ENCODE data around the gene RIPK4. TPM values are rescaled to one million over a fixed set of nuclear protein-coding genes. Genes with fewer than 3 reads are reported as not detected.

RIPK4 gene
- total and polyA plus RNA-seq, 2 donors (not counting 1 experiment from before 2014, with no cell fraction given): not detected

- Mint-ChIP-seq H3K4me1 (peaks cover 4% of the 10 kb centered on the region), H3K9me3 (ENCODE audit: insufficient read depth) (no peaks in the 10 kb centered on the region), H3K27ac (no peak overlapping the region), H3K4me3 (no peak overlapping the region), H3K27me3 (peaks cover 69% of the 10 kb centered on the region)
- Histone ChIP-seq H3K9me3 (ENCODE audit: control extremely low read depth in 1 of 3, control insufficient read depth in 2 of 3, insufficient read depth in 1 of 3, low read length in 2 of 3) (no peaks in the 10 kb centered on the region), H3K4me3 (ENCODE audit: control extremely low read depth in 1 of 5, extremely low read depth in 1 of 5, insufficient read depth in 1 of 5, low read depth in 2 of 5, low read length in 4 of 5) (no peak overlapping the region), H3K27ac (ENCODE audit: low read length in 2 of 2) (no peak overlapping the region), H3K79me2 (ENCODE audit: control insufficient read depth, insufficient read depth, low read length) (no peaks in the 10 kb centered on the region), H3K9ac (ENCODE audit: low read length) (no peak overlapping the region), H3K27me3 (replicated peaks in 1 of 4; ENCODE audit: control extremely low read depth in 1 of 4, control insufficient read depth in 3 of 4, insufficient read depth in 4 of 4, low read length in 3 of 4) (peaks cover 0 to 56% (median 32%) of the 10 kb centered on the region in 4 experiments), H3K4me1 (ENCODE audit: control insufficient read depth in 2 of 2, insufficient read depth in 2 of 2, low read length in 2 of 2) (peaks cover 6 to 14% of the 10 kb centered on the region in 2 donors), H3K4me2 (replicated peaks; ENCODE audit: low read depth, low read length, poor library complexity, severe bottlenecking) (no peak overlapping the region), H3K36me3 (replicated peaks in 1 of 2; ENCODE audit: control extremely low read depth in 1 of 2, control insufficient read depth in 1 of 2, extremely low read depth in 1 of 2, insufficient read depth in 2 of 2, low read length in 1 of 2) (no peaks in the 10 kb centered on the region), H4K20me1 (ENCODE audit: control insufficient read depth, insufficient read depth, low read length, poor library complexity, severe bottlenecking) (no peaks in the 10 kb centered on the region), H2AFZ (ENCODE audit: insufficient read depth, low read depth, low read length, poor library complexity, severe bottlenecking) (no peak overlapping the region)
- WGBS (ENCODE audit: insufficient coverage): 33% methylated on average over 38 of the region's 45 CpGs
- intact Hi-C loops (cut with micrococcal nuclease): no loop called here
- DNase-seq (no peak), ATAC-seq (ENCODE audit: low read depth) (no peak)
- POLR2A ChIA-PET: no interaction called here
- CTCF ChIA-PET: interaction anchor here (0.9 kb wide), 1 partner anchor 495 kb away, joined by 8 read pairs; no protein-coding TSS in a partner anchor
- TF ChIP-seq EZH2 (IDR thresholded peaks at IDR 0.05; ENCODE audit: borderline replicate concordance, insufficient read depth, low read depth, low read length, poor library complexity, severe bottlenecking): no peak
- peak; percentile 16 for TF ChIP-seq CTCF (IDR thresholded peaks at IDR 0.05)
Measured at GRCh38 chr21:41777951-41778815, 11.3 kb upstream of the RIPK4 start.

GRCh38 chr21:41776778-41777177, 9.9 kb upstream of the RIPK4 start:
- Histone ChIP-seq H3K36me3 (replicated peaks in 1 of 2; ENCODE audit: control extremely low read depth in 1 of 2, control insufficient read depth in 1 of 2, extremely low read depth in 1 of 2, insufficient read depth in 2 of 2, low read length in 1 of 2) (no peaks in the 10 kb centered on the region), H3K79me2 (ENCODE audit: control insufficient read depth, insufficient read depth, low read length) (no peaks in the 10 kb centered on the region), H3K9me3 (ENCODE audit: control extremely low read depth in 1 of 3, control insufficient read depth in 2 of 3, insufficient read depth in 1 of 3, low read length in 2 of 3) (no peaks in the 10 kb centered on the region), H3K27ac (ENCODE audit: low read length in 2 of 2) (no peak overlapping the region), H3K4me1 (ENCODE audit: control insufficient read depth in 2 of 2, insufficient read depth in 2 of 2, low read length in 2 of 2) (peaks cover 6 to 14% of the 10 kb centered on the region in 2 donors), H3K4me2 (replicated peaks; ENCODE audit: low read depth, low read length, poor library complexity, severe bottlenecking) (no peak overlapping the region), H2AFZ (ENCODE audit: insufficient read depth, low read depth, low read length, poor library complexity, severe bottlenecking) (no peak overlapping the region), H3K4me3 (ENCODE audit: control extremely low read depth in 1 of 5, extremely low read depth in 1 of 5, insufficient read depth in 1 of 5, low read depth in 2 of 5, low read length in 4 of 5) (no peak overlapping the region), H3K9ac (ENCODE audit: low read length) (no peak overlapping the region), H3K27me3 (replicated peaks in 1 of 4; ENCODE audit: control extremely low read depth in 1 of 4, control insufficient read depth in 3 of 4, insufficient read depth in 4 of 4, low read length in 3 of 4) (peaks cover 0 to 54% (median 31%) of the 10 kb centered on the region in 4 experiments), H4K20me1 (ENCODE audit: control insufficient read depth, insufficient read depth, low read length, poor library complexity, severe bottlenecking) (no peaks in the 10 kb centered on the region)
- no peak overlapping the region for H3K27ac Mint-ChIP-seq
- ChIA-PET POLR2A (no interaction called here), CTCF (no interaction called here)
- no peak for ATAC-seq (ENCODE audit: low read depth)
- WGBS (ENCODE audit: insufficient coverage): 100% methylated on average over 2 of the region's 4 CpGs
- peaks cover 75% of the 10 kb centered on the region for H3K27me3 Mint-ChIP-seq
- intact Hi-C loops (cut with micrococcal nuclease): no loop called here
- no peak for DNase-seq
- H3K9me3 Mint-ChIP-seq (ENCODE audit: insufficient read depth): no peaks in the 10 kb centered on the region
- H3K4me3 Mint-ChIP-seq: no peak overlapping the region
- H3K4me1 Mint-ChIP-seq: peaks cover 4% of the 10 kb centered on the region
- no peak for TF ChIP-seq CTCF (IDR thresholded peaks at IDR 0.05)
- TF ChIP-seq EZH2 (IDR thresholded peaks at IDR 0.05; ENCODE audit: borderline replicate concordance, insufficient read depth, low read depth, low read length, poor library complexity, severe bottlenecking): no peak

Measured in B cell (primary cell).